ENCODE measurements around the gene KRTAP10-11. TPM values are rescaled to one million over a fixed set of nuclear protein-coding genes. Genes with fewer than 3 reads are reported as not detected.
"Not testable (repeated sequence)": the region's sequence is repeated elsewhere in the genome, so short reads cannot be mapped to it uniquely, and the experiment has no call there.

KRTAP10-11 gene
- total RNA-seq, 1 donor from 2014 or later, result not detected

- no peak for DNase-seq (ENCODE audit: low spot score)
- intact Hi-C loops (cut with DNase I), result no loop called here
These were observed 11.7 kb downstream of the KRTAP10-11 start, which contains the start of gene KRTAP12-3 for GRCh38 chr21:44657635-44658540. KRTAP12-3 (plus strand) TSS chr21:44657932; CDS start chr21:44657980, 48 bp downstream.

- intact Hi-C loops (cut with DNase I), result no loop called here
- DNase-seq (ENCODE audit: low spot score), result no peak
These were observed 12.3 kb downstream of the KRTAP10-11 start for GRCh38 chr21:44658541-44658910.

GRCh38 chr21:44658913-44659595 is 12.8 kb downstream of the KRTAP10-11 start:
- DNase-seq (ENCODE audit: low spot score), result no peak
- intact Hi-C loops (cut with DNase I), result no loop called here

- intact Hi-C loops (cut with DNase I), result not testable (repeated sequence)
- DNase-seq (ENCODE audit: low spot score), result peak; percentile 14
These were observed 15.4 kb downstream of the KRTAP10-11 start for GRCh38 chr21:44661567-44661966.

GRCh38 chr21:44664691-44665090 is 18.5 kb downstream of the KRTAP10-11 start:
- peak; percentile 7 for DNase-seq (ENCODE audit: low spot score)

GRCh38 chr21:44666401-44667320 is 20.4 kb downstream of the KRTAP10-11 start, which contains the start of gene KRTAP12-2:
KRTAP12-2 (minus strand) TSS chr21:44666927; CDS start chr21:44666886, 41 bp downstream.
- DNase-seq (ENCODE audit: low spot score), result peak; percentile 79
- intact Hi-C loops (cut with DNase I), result no loop called here

More at GRCh38 chr21:44664691-44665090, 18.5 kb downstream of the KRTAP10-11 start:
- intact Hi-C loops (cut with DNase I), result no loop called here

- intact Hi-C loops (cut with DNase I), result no loop called here
- DNase-seq (ENCODE audit: low spot score), result peak; percentile 22
These were observed 21.4 kb downstream of the KRTAP10-11 start for GRCh38 chr21:44667612-44668011.

- DNase-seq (ENCODE audit: low spot score), result peak; percentile 63
- intact Hi-C loops (cut with DNase I), result no loop called here
These were observed 24.6 kb downstream of the KRTAP10-11 start for GRCh38 chr21:44670642-44671432.

- DNase-seq (ENCODE audit: low spot score), result no peak
- intact Hi-C loops (cut with DNase I), result no loop called here
These were observed 25.7 kb downstream of the KRTAP10-11 start for GRCh38 chr21:44671911-44672310.

- DNase-seq (ENCODE audit: low spot score), result no peak
- intact Hi-C loops (cut with DNase I), result no loop called here
These were observed 31.7 kb downstream of the KRTAP10-11 start for GRCh38 chr21:44677881-44678280.

- intact Hi-C loops (cut with DNase I), result no loop called here
- DNase-seq (ENCODE audit: low spot score), result no peak
These were observed 34.9 kb downstream of the KRTAP10-11 start for GRCh38 chr21:44681152-44681551.

GRCh38 chr21:44681861-44682579 is 35.8 kb downstream of the KRTAP10-11 start, which contains the start of gene KRTAP12-1:
KRTAP12-1 (minus strand) TSS chr21:44682163; CDS start chr21:44682123, 40 bp downstream.
- no peak for DNase-seq (ENCODE audit: low spot score)
- intact Hi-C loops (cut with DNase I), result no loop called here

GRCh38 chr21:44682580-44683151 is 36.5 kb downstream of the KRTAP10-11 start:
- no peak for DNase-seq (ENCODE audit: low spot score)
- intact Hi-C loops (cut with DNase I), result no loop called here

GRCh38 chr21:44684077-44684476 is 37.9 kb downstream of the KRTAP10-11 start:
- intact Hi-C loops (cut with DNase I), result no loop called here
- no peak for DNase-seq (ENCODE audit: low spot score)

GRCh38 chr21:44684483-44684882 is 38.3 kb downstream of the KRTAP10-11 start:
- DNase-seq (ENCODE audit: low spot score), result peak; percentile 20
- intact Hi-C loops (cut with DNase I), result no loop called here

- DNase-seq (ENCODE audit: low spot score); intact Hi-C loops (cut with DNase I): not testable (repeated sequence)
These were observed 38.8 kb downstream of the KRTAP10-11 start for GRCh38 chr21:44685050-44685449.

GRCh38 chr21:44686000-44686781 is 40.0 kb downstream of the KRTAP10-11 start:
- peak; percentile 27 for DNase-seq (ENCODE audit: low spot score)
- intact Hi-C loops (cut with DNase I), result no loop called here

Measured in cardiac septum (tissue), 1 donor.